ENCODE measurements around the gene EGFL6. TPM values are rescaled to one million over a fixed set of nuclear protein-coding genes. Genes with fewer than 3 reads are reported as not detected.

Gene EGFL6
- total RNA-seq, 4 donors from 2014 or later = 11.6 to 90.1 (median 31.0) TPM; not detected in 1

GRCh38 chrX:13664020-13664419 is 94.6 kb downstream of the EGFL6 start:
- no peak for TF ChIP-seq CTCF (IDR thresholded peaks at IDR 0.05; ENCODE audit: low read depth)

- no peak for TF ChIP-seq CTCF (IDR thresholded peaks at IDR 0.05; ENCODE audit: low read depth)
Measured at GRCh38 chrX:13666836-13667235, 97.4 kb downstream of the EGFL6 start.

GRCh38 chrX:13667919-13668318 is 98.5 kb downstream of the EGFL6 start:
- TF ChIP-seq CTCF (IDR thresholded peaks at IDR 0.05; ENCODE audit: low read depth) = no peak

- TF ChIP-seq CTCF (IDR thresholded peaks at IDR 0.05; ENCODE audit: low read depth) = no peak
Measured at GRCh38 chrX:13669246-13669737, 99.9 kb downstream of the EGFL6 start.

GRCh38 chrX:13670197-13670596 is 100.8 kb downstream of the EGFL6 start:
- no peak for TF ChIP-seq CTCF (IDR thresholded peaks at IDR 0.05; ENCODE audit: low read depth)

- TF ChIP-seq CTCF (IDR thresholded peaks at IDR 0.05; ENCODE audit: low read depth) = no peak
Measured at GRCh38 chrX:13673016-13673415, 103.6 kb downstream of the EGFL6 start.

GRCh38 chrX:13676885-13677284 is 107.5 kb downstream of the EGFL6 start:
- no peak for TF ChIP-seq CTCF (IDR thresholded peaks at IDR 0.05; ENCODE audit: low read depth)

Measured in subcutaneous adipose tissue (tissue), 4 donors.